CD4-positive, alpha-beta T cell treated with Interleukin-10 for 1 hour (primary cell): ENCODE measurements around the gene GPRC5C.
"Not testable (repeated sequence)": the region's sequence is repeated elsewhere in the genome, so short reads cannot be mapped to it uniquely, and the experiment has no call there.

Experiments
- DNase-seq: peaks from one replicate; pipeline ENCODE4 v3.0.0-alpha.2; 2020

GPRC5C gene

GRCh38 chr17:74477411-74477810, 45.5 kb downstream of the GPRC5C start:
- no peak for DNase-seq

- DNase-seq, result peak; percentile 45
Measured at GRCh38 chr17:74478420-74479100, 46.7 kb downstream of the GPRC5C start.

GRCh38 chr17:74480290-74480689, 48.4 kb downstream of the GPRC5C start:
- DNase-seq, result no peak

- no peak for DNase-seq
Measured at GRCh38 chr17:74481621-74482020, 49.7 kb downstream of the GPRC5C start.

- no peak for DNase-seq
Measured at GRCh38 chr17:74484066-74484465, 52.2 kb downstream of the GPRC5C start.

- no peak for DNase-seq
Measured at GRCh38 chr17:74485022-74485743, 53.3 kb downstream of the GPRC5C start.

GRCh38 chr17:74485841-74486240, 54.0 kb downstream of the GPRC5C start:
- no peak for DNase-seq

GRCh38 chr17:74488276-74488675, 56.4 kb downstream of the GPRC5C start:
- DNase-seq, result not testable (repeated sequence)

GRCh38 chr17:74490716-74491115, 58.8 kb downstream of the GPRC5C start:
- no peak for DNase-seq

GRCh38 chr17:74491626-74492025, 59.7 kb downstream of the GPRC5C start:
- DNase-seq, result peak; percentile 13

- DNase-seq, result peak; percentile 78
Measured at GRCh38 chr17:74493331-74493833, 61.5 kb downstream of the GPRC5C start.
